Cortex of kidney (tissue), 1 donor: ENCODE data around the gene KIF24.
"Not testable (repeated sequence)": the region's sequence is repeated elsewhere in the genome, so short reads cannot be mapped to it uniquely, and the experiment has no call there.

Experiments used
- DNase-seq: peaks from one replicate; lab custom pipeline; 2025; lab: John Stamatoyannopoulos, UW

KIF24 gene

DNA sequence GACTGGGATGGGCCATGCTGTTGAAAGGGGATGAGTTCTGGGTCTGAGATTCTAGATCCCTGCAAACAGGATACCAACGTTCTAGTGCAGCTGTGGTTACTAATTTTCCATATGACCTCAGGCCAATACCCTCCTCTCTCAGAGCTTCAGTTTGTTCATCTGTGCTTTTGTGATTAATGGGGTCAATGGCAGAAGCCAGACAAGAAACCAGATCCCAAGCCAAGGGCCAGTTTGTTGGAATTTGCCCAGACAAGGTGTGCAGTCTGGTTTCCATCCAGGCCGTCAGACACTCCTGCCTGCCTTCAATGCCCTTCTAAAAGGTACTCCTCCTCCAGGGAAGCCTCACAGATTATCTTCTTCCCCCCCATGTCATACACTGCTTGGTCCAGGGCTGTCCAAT is 36.2 kb upstream of the KIF24 start:
- DNase-seq: no peak

DNA sequence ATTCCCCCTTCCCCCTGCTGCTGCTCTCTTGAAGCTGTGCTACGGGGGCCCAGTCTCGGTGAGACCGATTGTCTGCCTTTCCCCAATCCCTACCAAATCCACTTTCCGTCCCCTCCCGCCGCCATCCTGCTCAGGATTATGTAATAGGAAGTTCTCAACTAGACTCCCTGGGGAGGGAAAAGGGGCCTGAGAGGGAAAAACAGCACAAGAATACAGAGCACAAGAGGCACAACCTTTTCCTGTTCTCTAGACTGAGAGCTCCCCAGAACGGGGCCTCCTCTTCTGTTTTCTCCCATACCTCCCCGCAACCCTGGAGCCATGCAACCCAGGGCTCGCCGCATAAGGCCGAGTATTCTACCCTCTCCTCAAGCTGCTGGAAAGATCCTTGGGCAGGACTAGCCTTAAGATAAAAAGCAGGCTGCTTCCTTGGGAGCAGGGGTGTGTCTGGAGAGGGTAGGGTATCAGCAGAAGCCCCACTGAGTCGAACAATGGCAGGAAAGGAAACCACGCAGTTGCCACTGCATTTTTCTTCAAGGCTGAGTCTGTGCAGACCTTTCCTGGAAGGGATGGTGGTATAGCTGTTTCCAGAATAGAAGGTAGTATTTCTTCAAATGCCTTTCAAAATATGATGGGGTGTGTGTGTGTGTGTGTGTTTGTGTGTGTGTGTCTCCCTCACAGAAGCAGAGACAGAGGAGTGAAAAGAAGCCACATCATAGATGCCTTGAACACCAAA is 34.7 kb upstream of the KIF24 start:
- no peak for DNase-seq

DNA sequence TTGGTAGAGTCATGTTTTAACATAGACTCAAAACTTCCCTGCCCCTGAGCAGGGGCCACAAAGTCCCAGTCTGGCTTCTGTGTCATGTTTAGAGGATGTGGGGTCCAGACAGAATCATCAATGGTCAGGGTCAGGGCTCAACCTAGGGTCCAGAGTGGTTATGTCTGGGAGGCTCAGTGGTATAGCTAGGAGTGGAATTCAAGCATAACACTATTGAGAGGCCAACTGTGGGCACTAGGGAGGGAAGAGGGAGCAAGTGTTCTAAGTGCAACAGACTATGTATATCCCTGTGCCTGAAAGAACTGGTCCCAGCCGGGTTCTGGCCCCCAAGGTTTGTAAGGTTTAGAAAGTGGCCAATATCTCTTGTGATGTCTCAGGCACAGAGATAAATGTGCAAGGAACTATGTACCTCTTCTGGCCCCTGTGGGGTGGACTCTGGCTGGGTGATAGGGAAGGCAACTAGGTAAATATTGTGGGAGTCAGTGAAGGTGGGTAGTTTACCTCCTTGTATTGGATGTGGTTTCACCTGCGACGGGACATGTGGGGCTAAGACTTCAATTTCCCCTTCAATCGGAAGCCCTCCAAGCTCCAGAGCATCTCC is 33.6 kb upstream of the KIF24 start:
- no peak for DNase-seq

DNA sequence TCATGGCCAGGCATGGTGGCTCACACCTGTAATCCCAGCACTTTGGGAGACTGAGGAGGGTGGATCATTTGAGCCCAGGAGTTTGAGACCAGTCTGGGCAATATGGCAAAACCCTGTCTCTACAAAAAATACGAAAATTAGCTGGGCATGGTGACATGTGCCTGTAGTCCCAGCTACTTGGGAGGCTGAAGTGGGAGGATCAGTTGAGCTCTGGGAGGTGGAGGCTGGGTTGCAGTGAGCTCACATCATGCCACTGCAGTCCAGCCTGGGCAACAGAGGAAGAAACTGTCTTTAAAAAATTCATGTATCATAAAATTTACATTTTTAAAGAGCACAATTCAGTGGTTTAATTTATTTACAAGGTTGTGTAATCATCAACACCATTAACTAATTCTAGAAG is 23.9 kb upstream of the KIF24 start:
- DNase-seq: not testable (repeated sequence)

DNA sequence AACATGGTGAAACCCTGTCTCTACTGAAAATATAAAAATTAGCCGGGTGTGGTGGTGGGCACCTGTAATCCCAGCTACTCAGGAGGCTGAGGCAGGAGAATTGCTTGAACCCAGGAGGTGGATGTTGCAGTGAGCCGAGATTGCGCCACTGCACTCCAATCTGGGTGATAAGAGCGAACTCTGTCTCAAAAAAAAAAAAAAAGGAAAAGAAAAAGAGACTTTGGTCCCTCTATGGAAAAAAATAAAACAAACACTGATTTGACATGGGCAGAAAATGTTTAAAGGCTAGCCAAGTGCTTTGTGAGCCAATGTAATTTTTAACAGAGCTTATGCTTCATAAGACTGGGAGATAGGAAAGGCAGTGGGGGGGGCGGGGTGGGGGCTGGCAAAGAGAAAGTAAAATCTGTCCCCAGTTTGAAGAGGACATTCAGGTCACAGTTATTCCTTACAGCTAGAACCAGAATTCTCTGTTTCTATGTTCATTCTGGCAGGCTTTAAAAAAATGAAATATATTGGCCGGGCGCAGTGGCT is 23.1 kb upstream of the KIF24 start:
- DNase-seq: not testable (repeated sequence)

DNA sequence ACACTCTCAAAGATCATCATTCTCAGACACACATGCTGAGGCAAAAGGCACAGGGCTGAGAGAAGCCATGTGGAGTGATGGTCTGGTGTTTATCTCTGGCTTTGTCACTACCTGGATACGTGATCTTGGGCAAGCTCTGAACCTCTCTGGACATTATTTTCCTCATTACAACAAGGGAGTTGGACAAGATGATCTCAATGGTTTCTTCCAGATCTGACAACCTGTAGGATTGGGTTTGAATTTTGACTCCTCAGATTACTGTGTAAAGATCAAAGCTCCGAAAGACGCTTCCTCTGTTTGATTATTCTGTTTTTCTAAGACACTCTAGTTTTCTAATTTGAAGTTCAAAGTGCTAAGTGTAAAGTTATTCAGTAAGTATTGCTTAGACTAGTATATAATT is 20.3 kb upstream of the KIF24 start:
- DNase-seq: no peak

DNA sequence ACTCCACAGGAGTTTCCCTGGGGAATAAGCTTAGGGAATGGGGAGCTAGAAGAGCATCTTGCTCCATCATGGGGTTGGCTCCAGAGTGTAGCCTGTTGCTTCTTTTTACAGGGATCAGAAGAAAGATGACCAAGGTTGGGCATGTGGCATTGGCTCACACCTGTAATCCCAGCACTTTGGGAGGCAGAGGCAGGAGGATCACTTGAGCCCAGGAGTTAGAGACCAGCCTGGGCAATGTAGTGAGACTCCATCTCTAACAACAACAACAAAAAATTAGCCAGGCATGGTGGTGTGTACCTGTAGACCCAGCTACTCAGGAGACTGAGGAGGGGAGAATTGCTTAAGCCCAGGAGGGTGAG is 18.7 kb upstream of the KIF24 start:
- no peak for DNase-seq

DNA sequence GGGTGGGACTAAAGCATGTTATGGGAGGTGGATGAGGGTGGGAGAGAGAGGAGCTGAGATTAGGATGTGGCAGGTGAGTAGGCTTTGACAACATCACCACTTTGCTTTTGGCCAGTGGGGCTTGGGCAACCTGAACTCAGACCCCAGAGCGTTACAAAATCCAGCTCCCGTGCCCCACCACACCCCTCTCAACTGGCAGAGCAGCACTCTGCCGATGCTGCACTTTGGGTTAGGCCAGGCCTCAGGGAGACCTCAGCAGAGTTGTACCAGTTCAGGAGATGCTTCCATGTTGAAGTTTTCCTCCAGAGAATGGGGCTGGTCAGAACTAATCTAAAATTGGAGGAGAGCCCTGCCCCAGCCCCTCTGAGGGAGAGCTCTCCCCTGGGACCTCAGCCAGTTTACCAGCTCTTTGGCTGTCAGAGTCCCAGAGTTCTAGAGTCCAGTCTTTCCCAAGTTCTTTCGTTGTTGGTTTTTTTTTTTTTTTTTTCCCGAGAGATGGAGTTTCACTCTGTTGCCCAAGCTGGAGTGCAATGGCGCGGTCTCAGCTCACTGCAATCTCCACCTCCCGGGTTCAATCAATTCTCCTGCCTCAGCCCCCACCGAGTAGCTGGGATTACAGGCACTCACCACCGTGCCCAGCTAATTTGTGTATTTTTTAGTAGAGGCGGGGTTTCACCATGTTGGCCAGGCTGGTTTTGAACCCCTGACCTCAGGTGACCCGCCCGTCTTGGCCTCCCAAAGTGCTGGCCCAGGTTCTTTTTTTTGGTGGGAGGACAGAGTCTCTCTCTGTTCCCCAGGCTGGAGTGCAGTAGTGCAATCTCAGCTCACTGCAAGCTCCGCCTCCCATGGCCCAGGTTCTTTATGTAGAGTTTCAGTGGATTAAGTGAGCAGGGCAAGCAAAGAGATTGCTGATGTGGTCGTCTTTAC is 18.1 kb upstream of the KIF24 start:
- no peak for DNase-seq

DNA sequence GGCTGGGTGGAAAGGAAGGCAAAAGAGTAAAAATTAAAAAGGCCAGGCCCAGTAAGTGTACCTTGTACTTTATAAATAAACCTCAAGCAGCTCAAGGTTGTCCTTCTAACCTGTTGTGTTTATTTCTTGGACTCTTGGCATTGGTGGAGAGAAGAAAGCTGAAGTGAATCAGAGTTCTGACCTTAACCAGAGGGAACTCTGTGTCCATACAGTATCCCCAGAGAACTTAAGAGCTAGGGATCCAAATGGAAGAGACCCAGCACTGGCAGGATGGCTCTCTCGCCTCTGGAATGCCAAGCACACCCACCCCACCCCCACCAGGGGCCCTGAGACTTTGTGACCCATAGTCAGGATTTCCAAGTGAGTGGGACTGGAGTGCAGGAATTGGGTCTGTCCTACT is 14.5 kb upstream of the KIF24 start:
- no peak for DNase-seq

DNA sequence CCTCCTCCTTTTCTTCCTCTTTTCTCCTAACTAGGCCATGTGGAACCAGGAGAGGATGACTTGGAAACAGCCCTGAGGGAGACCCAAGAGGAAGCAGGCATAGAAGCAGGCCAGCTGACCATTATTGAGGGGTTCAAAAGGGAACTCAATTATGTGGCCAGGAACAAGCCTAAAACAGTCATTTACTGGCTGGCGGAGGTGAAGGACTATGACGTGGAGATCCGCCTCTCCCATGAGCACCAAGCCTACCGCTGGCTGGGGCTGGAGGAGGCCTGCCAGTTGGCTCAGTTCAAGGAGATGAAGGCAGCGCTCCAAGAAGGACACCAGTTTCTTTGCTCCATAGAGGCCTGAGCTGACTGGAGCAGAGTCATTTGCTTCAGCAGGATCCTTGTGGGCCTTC is 14.0 kb upstream of the KIF24 start:
- DNase-seq: no peak

DNA sequence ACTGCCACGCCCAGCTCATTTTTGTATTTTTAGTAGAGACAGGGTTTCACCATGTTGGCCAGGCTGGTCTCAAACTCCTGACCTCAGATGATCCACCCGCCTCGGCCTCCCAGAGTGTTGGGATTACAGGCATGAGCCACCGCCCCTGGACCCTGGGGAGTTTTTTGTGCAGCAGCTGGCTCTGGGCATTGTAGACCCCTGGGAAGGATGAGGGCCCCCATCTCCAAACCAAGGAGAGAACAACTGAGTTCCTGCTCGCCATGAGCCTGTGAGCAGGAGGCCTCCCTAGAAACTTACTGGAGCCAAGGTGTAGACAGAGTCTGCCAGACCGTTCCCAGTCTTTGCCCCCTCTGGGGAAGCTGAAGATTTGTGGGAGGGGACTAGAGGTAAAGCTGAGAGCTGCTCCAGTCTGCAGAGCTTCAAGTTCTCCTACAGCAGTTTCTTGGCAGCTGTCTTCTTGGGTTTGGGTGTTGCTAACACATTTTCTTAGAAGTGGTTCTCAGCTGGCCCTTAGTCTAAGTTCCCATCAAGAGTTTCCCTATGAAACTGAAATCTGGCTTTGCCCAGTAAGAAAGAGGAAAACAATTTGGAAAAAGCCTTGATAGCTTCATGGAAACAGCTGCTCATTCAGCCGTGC is 12.7 kb upstream of the KIF24 start:
- DNase-seq: no peak

DNA sequence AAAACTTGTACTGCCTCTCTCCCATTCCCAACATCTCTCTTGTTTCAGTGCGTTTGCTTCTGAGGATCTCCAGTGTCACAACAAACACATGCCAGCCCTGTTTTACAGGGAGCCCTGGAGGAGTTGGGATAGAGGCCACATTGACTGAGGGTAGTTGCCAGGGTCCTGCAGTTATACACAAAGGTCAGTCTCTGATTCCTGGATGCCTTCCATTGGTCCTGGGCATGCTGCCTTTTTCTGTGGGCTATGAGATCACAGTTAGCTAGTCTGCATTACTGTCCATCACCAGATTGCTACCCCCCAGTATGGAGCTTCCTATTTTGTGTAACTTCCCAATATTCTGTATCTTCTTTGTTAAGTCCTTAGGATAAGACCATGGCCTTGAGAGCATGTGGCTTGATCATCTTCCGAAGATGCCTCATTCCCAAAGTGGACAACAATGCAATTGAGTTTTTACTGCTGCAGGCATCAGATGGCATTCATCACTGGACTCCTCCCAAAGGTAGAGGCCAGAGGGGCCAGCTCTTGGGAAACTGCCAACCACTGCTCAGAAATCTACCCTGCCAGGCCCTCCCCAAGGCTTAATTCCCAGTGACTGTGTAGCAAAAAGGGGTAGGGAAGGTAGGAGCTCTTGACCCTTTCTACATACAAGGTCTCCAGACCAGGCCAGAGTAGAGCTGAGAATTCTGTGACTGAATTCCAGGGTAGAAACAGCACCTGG is 9.8 kb upstream of the KIF24 start:
- no peak for DNase-seq

DNA sequence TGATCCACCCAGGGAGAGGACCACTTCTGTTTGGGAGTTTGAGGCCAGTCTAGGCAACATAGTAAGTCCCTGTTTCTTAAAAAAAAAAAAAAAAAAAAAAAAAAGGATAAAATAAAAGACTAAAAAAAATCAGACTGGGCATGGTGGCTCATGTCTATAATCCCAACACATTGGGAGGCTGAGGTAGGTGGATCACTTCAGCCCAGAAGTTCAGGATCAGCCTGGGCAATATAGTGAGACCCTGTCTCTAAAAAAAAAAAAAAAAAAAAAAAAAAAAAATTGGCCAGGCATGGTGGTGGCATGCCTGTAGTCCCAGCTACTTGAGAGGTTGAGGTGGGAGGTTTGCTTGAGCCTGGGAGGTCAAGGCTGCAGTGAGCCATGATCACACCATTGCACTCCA is 9.0 kb upstream of the KIF24 start:
- not testable (repeated sequence) for DNase-seq

DNA sequence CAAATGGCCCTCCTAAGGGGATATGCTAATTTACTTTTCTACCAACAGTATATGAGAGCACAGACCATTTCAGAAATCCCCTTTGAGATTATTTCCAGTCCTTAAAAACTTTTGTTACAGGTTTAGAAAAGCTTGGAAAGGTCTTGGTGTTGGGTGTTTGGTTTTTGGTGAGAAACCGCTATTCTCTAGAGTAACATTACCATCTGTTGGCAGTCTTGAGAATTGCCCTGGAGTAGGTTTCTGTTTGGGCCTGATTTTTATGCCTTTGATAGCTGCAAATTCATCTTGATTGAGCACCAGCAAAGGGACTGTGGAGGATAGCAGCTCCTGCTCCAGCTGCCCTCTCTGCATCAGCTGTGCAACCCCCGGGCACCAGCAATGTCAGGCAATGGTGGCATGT is 8.3 kb upstream of the KIF24 start:
- no peak for DNase-seq

DNA sequence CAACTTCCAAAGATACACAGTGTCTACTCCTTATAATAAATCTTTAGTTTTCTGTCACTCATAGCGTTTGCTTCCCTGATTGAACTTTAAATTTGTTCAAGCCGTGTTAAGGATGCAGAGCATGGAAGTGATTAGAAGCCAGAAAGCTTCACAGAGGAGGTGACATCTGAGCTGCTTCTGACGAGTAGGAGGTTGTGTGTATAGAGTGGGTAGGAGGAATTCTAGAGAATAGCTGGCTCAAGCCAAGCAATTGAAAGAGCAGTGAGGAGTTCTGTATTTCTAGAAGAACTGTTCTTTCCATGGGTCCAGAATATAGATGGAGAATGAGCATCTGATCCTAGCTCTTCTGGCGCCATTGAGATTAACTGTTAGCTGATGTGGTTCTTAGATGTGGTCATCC is 6.3 kb upstream of the KIF24 start:
- DNase-seq: no peak

DNA sequence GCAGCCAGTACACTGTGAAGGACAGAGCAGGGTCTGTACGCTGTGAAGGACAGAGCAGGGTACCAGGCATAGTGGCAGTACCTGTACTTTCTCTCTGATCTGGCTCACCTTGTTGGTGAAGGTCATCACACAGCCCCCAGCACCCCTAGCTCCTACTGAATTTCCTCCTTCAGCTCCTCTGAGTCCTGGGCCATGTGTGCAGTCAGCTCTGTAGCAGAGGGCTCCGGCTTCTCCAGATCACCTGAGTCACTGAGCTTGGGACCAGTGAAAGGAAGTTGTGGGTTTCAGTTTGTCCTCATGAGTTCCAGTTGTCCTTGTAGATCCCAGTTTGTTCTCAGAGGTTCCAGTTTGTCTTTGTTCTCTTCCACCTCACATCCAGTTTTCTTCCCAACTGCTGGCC is 5.8 kb upstream of the KIF24 start:
- DNase-seq: no peak

DNA sequence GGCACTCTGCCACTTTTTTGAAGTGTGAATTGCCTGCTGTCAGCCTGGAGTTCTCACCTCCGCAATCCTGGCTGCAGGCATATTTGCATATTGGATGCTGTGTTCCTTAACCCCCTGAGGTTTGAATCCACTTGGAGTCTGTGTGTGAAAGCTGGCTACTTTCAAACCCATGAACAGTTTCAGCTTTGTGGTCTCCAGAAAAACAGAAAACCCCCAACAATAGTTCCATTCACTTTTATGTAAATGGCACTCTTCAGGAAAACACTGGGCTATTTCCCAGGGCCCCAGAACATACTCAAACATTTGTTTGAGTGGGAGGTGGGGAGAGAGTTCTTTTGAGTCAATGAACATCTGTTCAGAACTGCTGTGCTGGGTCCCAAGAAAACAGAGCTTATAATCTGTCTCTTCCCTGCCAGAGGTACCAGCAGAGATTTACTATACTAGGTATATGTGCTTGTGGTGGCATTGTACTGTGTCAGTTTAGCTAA is 5.3 kb upstream of the KIF24 start:
- no peak for DNase-seq

DNA sequence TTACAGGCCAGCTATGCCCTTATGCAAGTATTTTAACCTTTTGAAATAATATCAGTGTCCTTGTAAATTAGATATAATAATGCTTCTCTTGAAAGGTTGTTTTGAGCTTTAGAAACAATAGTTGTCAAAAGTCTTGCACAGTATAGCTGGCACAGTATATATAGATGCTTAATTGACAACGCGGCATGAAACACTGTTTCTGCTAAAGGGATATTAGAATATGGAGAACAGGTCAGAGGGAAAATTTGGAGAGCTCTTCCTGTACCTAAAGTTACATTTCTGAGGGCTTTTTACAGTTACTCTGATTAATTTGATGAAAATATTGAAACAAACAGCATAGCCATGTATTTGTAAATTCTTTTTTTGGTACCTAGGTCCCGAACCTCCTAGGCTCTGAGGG is 4.8 kb upstream of the KIF24 start:
- no peak for DNase-seq

DNA sequence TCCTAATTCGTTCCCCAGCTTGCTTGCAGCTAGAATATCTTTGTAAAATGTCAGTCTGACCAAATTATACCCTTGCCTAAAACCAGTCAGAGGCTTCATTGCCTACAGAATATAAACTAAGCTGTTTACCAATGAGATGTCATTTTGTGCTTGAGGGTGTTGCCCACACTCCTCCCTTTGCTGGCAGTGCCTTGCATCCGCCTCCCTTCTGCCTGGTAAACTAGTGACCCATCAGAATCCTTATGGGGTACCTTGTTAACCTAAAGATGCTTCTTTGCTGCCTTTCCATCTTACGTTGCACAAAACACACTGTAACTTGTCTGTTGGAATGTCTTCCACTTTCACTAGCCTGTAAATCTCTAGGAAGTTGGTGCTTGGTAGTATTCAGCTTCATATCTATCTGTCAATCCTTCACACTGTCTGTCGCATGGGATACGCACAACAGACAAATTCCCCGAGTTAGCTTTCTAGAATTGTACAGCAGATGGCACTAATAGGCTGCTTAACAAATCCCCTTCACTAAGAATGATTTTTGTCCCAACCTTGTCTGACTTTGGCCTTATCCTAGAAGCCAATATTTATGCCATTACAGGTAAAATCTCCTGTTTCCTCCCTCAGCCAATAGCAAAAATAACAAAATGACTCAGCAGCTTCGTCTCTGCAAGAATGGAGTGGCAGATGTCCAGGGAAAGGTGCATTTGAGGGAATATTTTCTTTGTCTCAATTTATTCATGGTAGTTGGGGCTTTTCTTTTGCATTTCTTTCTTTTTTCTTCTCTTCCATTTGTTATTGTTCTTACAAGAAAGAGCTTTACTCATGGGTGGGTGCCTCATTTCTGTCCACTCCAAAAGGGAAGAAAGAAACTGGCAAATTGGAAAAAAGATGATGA is 3.3 kb upstream of the KIF24 start:
- no peak for DNase-seq

DNA sequence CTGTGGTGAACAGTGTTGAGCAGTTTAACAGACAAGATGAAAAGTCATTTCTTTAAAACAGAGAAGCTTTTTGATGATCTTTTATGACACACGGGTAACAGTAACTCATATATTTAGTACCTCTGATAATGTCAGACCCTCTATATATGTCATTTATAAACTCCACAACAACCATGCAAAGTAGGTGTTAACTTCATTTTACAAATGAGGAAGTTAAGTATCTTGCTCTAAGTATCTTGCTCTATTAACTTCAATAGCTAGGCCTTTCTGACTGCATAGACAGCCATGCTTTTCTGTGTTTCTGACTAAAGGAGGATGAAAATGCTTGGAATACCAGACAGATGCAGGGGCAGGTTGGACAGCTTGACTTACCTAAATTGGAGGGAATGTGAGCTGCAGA is 2.1 kb upstream of the KIF24 start:
- no peak for DNase-seq
